ENCODE results near the gene NKAIN4. TPM values are rescaled to one million over a fixed set of nuclear protein-coding genes. Genes with fewer than 3 reads are reported as not detected.

Gene NKAIN4
- total RNA-seq, 1 donor from 2014 or later: not detected

- no peak for DNase-seq (ENCODE audit: low spot score)
These were observed 34.3 kb downstream of the NKAIN4 start for GRCh38 chr20:63219866-63220521.

GRCh38 chr20:63219447-63219821 is 34.8 kb downstream of the NKAIN4 start:
- no peak for DNase-seq (ENCODE audit: low spot score)

DNA sequence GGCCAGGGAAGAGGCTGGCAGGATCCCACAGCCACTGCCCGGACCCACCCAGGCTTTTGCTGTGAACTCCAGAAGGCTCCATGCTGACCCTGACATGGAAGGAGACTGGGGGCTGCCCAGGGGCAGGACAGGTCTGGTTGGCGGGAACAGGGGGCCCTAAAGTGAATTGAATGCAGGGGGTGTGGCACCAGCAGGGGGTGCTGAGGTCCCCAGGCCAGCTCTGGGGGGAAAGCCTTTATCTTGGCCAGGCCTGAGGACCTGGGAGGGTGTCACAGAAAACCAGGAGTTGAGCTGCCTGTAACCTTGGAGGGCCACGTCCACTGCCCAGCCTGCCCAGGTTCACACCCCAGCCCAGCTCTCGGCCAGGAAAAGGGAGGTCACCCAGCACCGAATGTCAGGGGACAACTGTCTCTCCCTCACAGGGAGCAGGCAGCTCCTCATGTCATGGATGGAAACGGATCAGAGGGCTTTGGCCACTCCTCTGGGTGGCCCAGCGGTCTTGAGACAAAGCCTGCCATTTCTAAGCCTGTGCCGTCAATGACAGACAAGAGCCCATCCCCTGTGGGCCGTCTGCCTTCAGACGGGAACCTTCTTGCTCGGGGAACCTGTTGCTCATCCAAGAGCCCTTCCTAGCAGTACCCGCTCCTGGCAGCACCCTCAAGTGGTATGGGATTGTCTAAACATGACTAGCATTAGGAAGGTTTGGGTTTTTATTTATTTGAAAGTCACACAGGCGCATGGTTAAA is 35.4 kb downstream of the NKAIN4 start:
- DNase-seq (ENCODE audit: low spot score): no peak

- DNase-seq (ENCODE audit: low spot score): no peak
These were observed 36.6 kb downstream of the NKAIN4 start for GRCh38 chr20:63217706-63218105.

DNA sequence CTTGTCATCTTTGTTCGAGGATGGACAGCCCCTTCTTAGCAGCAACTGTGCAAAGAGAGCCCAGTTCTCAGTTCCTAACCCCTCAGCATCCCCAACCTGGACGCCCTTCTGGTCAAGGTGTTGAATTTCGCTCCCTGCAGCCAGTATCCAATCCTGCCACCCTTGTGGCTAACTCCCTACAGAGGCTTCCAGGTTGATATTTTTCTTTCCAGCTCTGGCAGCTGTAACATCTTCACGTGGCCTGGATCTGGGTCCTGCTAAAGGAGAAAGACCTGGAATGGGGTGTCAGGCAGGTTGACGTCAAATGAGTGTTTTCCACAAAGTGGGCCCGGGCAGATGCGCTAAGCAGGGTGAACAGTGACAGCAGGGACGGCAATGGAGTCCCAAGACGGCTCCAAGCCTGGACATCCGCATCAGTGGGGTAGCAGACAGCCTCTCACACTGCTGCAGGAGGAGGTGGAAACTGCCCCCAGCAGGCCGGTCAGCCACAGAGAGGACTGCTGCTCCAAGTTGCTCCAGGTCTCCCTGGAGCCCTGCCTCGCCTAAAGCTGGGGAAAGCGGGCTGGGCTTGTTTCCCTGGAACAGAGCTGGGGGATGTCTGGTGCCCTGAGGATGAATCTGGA is 37.3 kb downstream of the NKAIN4 start:
- no peak for DNase-seq (ENCODE audit: low spot score)

GRCh38 chr20:63216041-63216848 is 38.0 kb downstream of the NKAIN4 start, which contains the start of gene YTHDF1:
Gene YTHDF1 (minus strand): TSS chr20:63216131. CDS start chr20:63215892, 239 bp downstream.
- DNase-seq (ENCODE audit: low spot score): peak; percentile 97

DNA sequence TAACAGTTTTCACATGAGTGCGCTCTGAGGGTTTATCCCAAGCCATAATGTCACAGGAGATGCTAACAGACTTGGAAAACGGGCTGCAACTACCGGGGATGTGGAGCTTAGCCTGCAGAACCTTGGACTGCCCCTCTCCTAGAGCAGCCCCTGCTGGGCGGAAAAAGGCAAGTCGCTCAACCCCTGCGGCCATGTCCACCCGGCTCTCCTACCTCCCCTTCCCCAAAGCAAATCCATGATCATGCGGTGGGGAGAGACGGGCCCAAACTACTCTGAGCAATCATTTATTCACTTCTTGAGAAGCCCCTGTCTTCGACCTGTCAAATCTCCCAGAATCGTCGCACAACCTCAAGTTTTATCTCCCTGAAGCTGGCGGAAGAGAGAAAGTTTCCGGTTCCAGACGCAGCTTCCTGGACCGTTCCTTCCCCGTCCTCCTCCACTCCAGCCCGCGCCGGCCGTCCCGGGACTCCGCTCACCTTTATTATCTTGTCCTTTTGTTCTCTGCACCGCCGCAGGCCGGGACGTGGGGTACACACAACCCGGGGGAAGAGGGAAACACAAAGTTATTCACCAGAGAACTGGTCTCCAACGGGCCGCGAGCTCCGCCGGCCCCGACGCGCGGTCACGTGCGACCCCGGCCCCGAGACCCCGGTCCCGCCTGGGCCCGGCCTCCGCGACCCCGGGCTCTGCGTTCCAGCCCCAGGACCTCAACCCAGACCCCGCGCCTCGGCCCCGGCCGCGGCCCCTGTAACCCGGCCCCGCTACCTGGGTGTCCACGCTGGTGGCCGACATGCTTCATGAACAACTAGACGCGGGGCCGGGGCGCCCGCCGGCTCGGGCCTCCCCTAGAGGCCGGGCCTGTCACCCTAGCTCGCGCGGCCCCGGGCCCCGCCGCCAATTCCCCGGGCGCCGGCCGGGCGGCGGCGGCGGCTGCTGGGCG is 38.9 kb downstream of the NKAIN4 start:
- no peak for DNase-seq (ENCODE audit: low spot score)

DNA sequence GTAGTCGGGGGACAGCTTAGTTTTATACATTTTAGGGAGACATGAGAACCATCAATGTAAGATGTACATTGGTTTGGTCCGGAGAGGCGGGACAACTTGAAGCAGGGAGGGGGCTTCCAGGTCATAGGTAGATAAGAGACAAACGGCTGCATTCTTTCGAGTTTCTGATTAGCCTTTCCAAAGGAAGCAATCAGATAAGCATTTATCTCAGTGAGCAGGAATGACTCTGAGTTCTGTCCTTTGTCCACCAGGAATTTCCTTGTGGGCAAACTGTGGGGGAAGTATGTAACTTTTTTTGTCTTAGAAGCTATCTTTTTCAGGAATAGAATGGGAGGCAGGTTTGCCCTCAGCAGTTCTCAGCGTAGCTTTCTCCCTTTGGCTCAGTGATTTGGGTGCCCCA is 39.7 kb downstream of the NKAIN4 start:
- no peak for DNase-seq (ENCODE audit: low spot score)

DNA sequence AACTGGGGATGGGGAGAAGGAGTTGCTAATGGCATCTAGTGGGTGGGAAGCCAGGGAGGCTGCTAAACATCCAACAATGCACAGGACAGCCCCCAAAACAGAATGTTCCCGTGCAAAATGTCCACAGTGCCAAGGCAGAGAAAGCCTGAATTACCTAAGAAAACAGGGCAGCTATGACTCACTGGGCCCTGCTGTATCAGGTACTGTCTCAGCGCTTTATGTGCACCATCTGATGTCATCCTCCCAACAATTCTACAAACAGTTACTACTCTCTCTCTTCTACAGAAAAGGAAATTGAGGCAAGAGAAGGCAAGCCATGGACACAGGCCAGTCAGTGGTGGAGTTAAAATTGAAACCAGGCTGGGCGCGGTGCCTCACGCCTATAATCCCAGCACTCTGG is 41.5 kb downstream of the NKAIN4 start:
- no peak for DNase-seq (ENCODE audit: low spot score)

GRCh38 chr20:63212393-63212730 is 41.9 kb downstream of the NKAIN4 start:
- DNase-seq (ENCODE audit: low spot score): no peak

GRCh38 chr20:63210011-63210605 is 44.2 kb downstream of the NKAIN4 start:
- no peak for DNase-seq (ENCODE audit: low spot score)

DNA sequence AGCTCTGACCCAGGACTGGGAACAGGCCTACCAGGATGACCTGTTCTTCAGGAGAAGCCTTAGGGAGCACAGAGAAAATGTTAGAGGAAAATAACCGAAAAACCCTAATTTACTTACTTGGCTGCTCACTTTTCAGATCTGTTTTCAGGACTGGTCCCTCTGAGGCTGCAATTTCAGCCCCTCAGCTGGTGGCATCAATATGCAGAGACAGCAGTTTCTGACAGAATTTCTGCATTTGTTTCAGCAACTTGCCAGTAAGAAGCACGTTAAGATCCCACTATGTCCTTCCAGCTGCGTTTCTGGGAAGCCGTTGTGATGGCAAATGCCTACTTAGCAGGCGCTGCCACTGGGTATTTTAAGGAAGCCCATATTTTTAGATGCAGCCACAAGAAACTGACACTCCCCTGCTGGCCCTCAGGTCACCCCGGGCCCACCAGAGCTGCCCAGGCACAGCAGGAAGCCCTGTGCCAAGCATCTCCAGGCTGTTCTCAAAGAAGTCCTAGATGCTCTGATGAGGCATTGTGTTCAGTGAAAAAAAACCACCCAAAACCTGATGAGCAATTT is 45.8 kb downstream of the NKAIN4 start:
- no peak for DNase-seq (ENCODE audit: low spot score)

DNA sequence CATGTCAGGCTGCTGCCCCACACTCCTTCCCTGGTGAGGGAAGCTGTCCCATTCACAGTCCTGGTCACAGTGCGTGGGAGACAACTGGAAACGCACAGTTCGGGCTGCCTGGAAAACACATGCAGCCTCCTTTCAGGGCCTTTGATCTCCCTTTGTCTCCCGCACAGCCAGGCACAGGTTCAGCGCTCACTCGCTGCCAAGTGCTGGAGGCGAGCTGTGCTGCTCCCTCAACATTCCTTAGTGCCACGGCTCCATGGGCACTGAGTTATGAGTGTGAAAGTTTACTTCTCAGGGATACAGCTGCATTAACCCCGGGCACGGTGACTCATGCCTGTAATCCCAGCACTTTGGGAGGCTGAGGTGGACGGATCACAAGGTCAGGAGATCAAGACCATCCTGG is 47.4 kb downstream of the NKAIN4 start:
- no peak for DNase-seq (ENCODE audit: low spot score)

DNA sequence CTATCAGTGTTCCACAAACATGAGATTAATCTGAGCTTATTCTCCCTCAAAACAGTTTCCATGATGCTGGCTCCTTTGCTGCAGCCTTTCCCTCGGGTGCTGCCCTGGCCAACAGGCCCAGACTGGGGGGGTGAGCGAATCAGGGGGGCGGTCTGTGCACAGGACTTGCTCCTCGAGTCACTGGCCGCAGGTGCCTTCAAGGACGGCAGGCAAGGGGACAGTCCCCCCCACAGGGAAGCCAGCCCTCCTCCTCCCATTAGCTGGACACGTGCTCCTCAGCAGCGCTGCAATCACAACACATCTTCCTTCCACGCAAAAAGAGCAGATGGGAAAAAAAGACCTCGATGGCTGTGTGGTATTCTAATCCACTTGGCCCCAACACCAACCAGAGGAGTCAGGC is 48.4 kb downstream of the NKAIN4 start:
- DNase-seq (ENCODE audit: low spot score): no peak

GRCh38 chr20:63204362-63204761 is 49.9 kb downstream of the NKAIN4 start:
- DNase-seq (ENCODE audit: low spot score): no peak

DNA sequence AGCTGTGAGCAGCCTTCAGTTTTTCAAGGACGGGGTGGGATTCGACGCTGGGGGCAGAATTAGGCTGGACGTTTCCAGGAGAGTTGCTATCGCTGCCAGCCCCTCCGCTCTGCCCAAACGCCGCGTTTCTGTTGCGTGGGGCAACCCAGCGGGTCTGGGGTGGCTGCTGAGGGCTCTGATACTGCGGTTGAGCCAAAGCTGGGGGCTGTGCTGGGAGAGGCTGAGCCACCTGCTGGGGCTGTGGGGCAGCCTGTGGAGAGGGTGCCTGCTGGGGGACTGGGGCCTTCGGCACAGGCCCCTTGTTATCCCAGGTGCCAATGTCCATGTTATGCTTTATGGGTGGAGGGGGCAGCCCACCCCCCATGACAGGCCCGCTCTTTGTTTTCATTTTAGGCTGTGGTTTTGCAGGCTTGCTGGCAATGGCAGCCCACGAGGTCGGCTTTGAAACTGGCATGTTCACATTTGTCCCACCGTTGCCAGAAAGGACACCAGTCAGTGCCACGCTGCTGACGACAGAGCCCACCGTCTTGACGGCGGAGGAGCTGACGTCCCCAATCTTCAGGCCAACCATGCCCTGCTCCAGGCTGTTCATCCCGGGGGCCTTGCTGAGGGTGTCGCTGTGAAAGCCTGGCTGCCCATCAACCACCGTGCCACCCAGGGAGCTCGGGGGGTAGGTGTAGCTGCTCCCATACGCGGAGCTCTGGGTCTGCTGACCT is 51.3 kb downstream of the NKAIN4 start:
- no peak for DNase-seq (ENCODE audit: low spot score)

- no peak for DNase-seq (ENCODE audit: low spot score)
These were observed 52.2 kb downstream of the NKAIN4 start for GRCh38 chr20:63202021-63202420.

- DNase-seq (ENCODE audit: low spot score): no peak
These were observed 55.7 kb downstream of the NKAIN4 start for GRCh38 chr20:63198606-63199005.

- no peak for DNase-seq (ENCODE audit: low spot score)
These were observed 57.3 kb downstream of the NKAIN4 start for GRCh38 chr20:63196768-63197470.
